CD4-positive, alpha-beta T cell treated with Interleukin-12 subunit alpha and Interleukin-12 subunit beta, for 1 hour (primary cell): Measurements from ENCODE around the gene SSBP3.
"Not testable (repeated sequence)": the region's sequence is repeated elsewhere in the genome, so short reads cannot be mapped to it uniquely, and the experiment has no call there.

Source experiments
- DNase-seq: peaks from one replicate; pipeline ENCODE4 v3.0.0-alpha.2; 2020

Gene SSBP3

GRCh38 chr1:54234284-54234683 lies 171.9 kb downstream of the SSBP3 start:
- no peak for DNase-seq

DNA sequence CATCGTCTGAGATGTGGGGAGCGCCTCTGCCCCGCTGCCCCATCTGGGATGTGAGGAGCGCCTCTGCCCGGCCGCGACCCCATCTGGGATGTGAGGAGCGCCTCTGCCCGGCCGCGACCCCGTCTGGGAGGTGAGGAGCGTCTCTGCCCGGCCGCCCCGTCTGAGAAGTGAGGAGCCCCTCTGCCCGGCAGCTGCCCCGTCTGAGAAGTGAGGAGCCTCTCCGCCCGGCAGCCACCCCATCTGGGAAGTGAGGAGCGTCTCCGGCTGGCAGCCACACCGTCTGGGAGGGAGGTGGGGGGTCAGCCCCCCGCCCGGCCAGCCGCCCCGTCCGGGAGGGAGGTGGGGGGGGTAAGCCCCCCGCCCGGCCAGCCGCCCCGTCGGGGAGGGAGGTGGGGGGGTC lies 173.0 kb downstream of the SSBP3 start:
- DNase-seq: not testable (repeated sequence)

GRCh38 chr1:54230507-54231339 lies 175.5 kb downstream of the SSBP3 start:
- no peak for DNase-seq

DNA sequence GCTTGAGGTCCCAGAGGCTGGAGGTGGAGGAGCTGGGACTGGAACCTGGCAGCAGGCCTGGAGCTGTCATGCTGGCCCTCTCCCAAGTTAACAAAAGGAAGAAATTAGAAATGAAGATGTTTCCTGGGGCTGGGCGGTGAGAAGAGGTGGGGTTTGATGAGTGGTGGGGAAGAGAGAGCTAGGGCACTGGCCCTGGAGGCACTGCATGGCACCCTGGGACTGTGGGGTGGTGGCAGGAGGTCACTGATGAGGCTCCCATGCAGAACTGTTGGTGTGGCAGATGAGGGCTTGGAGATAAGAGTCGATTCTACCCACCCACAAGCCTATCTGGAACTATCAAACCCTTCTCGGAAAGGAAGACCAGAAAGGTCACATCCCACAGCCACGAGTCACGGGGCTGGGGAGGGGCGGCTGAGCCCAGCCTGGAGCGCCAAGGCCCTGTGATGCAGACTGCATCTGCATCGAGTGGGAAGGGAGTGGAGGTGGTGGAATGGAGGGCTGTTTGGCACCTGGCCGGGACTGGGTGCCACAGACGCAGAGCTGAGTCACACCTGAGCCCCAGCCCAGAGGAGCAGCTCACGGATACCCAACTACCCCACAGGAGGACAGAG lies 176.8 kb downstream of the SSBP3 start:
- DNase-seq: no peak

- DNase-seq: no peak
Observed at GRCh38 chr1:54228638-54229079, 177.5 kb downstream of the SSBP3 start.

DNA sequence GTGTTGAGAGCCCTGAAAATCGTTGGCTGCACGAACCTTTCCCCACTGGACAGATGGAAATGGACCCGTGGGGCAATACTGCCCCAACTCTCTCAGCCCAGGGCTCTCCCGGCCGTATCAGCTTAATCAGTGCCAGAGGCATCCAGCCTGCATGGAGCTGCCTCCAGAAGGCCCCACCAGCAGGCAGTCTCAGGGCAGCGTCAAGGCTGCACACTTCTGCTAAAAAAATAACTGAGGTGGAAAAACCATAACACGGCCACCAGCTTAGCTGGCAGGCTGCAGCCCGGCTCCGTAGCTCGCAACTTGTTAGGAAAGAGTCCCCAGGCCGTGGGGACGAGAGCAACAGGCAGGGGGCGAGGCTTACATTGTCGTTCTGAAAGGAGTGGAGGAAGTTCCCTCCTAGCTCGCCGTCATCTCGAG lies 178.3 kb downstream of the SSBP3 start:
- DNase-seq: no peak

- DNase-seq: no peak
Observed at GRCh38 chr1:54227091-54227602, 179.0 kb downstream of the SSBP3 start.

- DNase-seq: no peak
Observed at GRCh38 chr1:54225986-54226559, 180.1 kb downstream of the SSBP3 start.

- DNase-seq: no peak
Observed at GRCh38 chr1:54225378-54225777, 180.8 kb downstream of the SSBP3 start.

- no peak for DNase-seq
Observed at GRCh38 chr1:54224233-54224632, 182.0 kb downstream of the SSBP3 start.

- DNase-seq: no peak
Observed at GRCh38 chr1:54223441-54224202, 182.6 kb downstream of the SSBP3 start.

DNA sequence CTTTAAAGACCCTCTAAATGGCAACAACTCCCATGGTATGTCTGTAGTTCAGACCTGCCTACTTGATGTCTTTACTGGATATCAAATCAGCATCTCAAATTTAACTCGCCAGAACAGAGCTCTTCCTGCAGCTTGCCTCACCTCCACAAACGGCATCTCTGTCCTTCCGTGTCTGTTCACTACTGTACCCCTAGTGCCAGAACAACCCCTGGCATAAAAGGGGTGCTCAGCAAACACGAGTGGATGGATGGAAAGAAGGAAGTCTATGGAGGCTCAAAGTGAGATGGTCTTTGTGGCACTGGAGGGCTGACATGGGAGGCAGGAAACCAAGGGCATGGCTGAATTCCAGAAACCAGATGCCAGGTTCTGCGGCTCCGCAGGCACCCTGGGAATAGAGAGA lies 183.5 kb downstream of the SSBP3 start:
- DNase-seq: no peak

- DNase-seq: no peak
Observed at GRCh38 chr1:54221867-54222484, 184.2 kb downstream of the SSBP3 start.

- no peak for DNase-seq
Observed at GRCh38 chr1:54221113-54221834, 184.9 kb downstream of the SSBP3 start.

DNA sequence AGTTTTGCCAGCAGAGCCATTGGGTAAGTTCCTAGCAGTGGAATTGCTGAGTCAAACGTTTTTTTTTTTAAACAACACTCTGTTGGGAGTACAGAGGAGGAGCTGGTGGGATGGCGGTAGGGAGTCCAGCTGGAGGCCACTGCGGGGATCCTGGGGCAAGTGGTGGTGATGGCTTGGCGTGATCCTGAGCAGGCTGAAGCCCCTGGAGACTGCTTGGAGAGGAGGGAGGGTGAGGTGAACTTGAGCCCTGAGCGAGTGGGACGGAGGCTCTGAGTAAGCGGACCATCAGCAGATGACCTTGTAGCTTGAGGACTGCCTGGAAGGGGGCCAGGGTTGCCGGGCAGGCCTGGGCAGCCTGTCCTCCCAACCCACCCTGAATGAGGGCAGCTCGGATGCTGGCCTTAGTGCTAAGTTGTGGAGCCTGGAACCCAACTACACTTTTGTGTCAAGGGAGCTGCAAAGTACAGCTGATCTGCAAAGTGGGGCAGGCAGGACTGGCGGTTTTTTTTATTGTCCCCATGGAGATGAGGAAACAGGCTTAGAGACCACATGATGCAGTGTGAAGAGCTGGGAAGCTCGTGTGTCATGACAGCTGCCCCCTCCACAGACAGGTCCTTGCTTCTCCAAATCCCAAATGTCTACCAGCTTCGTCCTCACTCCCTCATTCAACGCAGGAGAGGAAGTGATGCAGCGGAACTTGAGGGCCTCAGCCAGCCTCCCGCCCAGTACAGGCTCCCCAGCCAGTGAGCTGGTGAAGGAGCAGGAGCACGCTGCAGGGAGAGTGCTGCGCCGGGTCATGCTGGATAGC lies 186.0 kb downstream of the SSBP3 start:
- DNase-seq: no peak

DNA sequence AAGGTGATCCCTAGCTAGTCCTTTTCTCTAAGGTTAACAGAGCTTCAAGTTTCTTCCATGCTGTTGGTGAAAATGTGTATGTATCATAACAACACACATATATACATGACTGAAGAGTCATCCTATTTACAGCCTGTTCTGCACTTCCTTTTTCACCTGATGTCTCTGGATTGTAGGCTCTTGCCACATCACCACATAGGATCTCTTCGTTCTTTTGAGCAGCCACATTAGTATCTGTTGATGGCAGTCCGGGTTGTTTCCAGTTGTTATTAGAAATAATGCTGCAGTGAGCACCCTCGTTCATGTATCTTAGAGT lies 186.5 kb downstream of the SSBP3 start:
- no peak for DNase-seq

- DNase-seq: no peak
Observed at GRCh38 chr1:54218883-54219687, 187.1 kb downstream of the SSBP3 start.

- no peak for DNase-seq
Observed at GRCh38 chr1:54215523-54215922, 190.7 kb downstream of the SSBP3 start.

- no peak for DNase-seq
Observed at GRCh38 chr1:54212872-54213271, 193.3 kb downstream of the SSBP3 start.

DNA sequence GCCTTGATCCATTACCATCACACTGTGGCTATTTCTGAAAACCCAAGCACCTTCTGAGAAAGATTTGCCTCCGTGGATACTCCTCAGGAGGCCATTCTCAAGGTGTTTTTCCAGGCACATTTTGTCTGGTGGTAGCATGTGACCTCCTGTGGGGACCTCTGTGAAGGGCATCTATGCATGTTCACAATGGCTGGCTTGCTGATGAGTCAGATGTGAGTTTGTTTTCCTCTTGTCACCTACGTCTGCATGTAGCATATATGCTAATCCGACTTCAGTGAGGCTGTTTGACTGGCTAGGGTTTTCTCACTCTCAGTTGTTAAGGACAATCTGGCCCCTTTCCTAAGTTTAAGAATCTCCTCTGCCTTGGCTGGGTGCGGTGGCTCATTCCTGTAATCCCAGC lies 198.3 kb downstream of the SSBP3 start:
- DNase-seq: not testable (repeated sequence)
